ENCODE results near the gene CDCA8. TPM values are rescaled to one million over a fixed set of nuclear protein-coding genes. Genes with fewer than 3 reads are reported as not detected.
A peak's percentile ranks its signal among the peaks of the same experiment; 100 is the strongest.

CDCA8 gene
- total RNA-seq = 1 to 10 TPM; 2.1 to 8.6 TPM

GRCh38 chr1:37692078-37692833 is at the start of gene CDCA8:
Gene CDCA8, plus strand, starts transcription at chr1:37692516. Its CDS starts 175 bp downstream, at chr1:37692691.
- H3K4me1 ChIP-seq (replicated peaks) = peaks cover 17% of the 10 kb centered on the region

GRCh38 chr1:37647281-37647680 is 45.0 kb upstream of the CDCA8 start:
- H3K27ac ChIP-seq = no peak overlapping the region
- intact Hi-C loops (cut with DNase I) = no loop called here
- no peak for DNase-seq (ENCODE audit: low spot score)
- no peaks in the 10 kb centered on the region for H3K4me1 ChIP-seq (replicated peaks)
- H3K9me3 ChIP-seq = no peaks in the 10 kb centered on the region
- H3K4me3 ChIP-seq = no peak overlapping the region
- H3K36me3 ChIP-seq = no peaks in the 10 kb centered on the region
- WGBS = 79% methylated on average over 7 of the region's 7 CpGs
- H3K27me3 ChIP-seq (replicated peaks; ENCODE audit: insufficient read depth) = no peaks in the 10 kb centered on the region
- no peak for TF ChIP-seq POLR2A (IDR thresholded peaks at IDR 0.05)

More at GRCh38 chr1:37692078-37692833, at the start of gene CDCA8:
- peak; percentile 99 for DNase-seq (ENCODE audit: low spot score)
- Histone ChIP-seq H3K4me3 (peak within 1 kb of the TSS; percentile 68 to 87), H3K36me3 (no peaks in the 10 kb centered on the region), H3K9me3 (no peaks in the 10 kb centered on the region), H3K27ac (peak within 1 kb of the TSS; percentile 80 to 83), H3K27me3 (replicated peaks; ENCODE audit: insufficient read depth) (no peaks in the 10 kb centered on the region)
- under 1% methylated on average over 38 of the region's 54 CpGs for WGBS
- intact Hi-C loops (cut with DNase I) = loop anchor here (5.0 kb wide), 2 partner anchors 115 to 170 kb away; partner anchors contain the start of genes C1orf122 and YRDC
- no peak for TF ChIP-seq POLR2A (IDR thresholded peaks at IDR 0.05)
- peak; percentile 99 for TF ChIP-seq POLR2AphosphoS5 (IDR thresholded peaks at IDR 0.05)
- TF ChIP-seq, protein P1, sequence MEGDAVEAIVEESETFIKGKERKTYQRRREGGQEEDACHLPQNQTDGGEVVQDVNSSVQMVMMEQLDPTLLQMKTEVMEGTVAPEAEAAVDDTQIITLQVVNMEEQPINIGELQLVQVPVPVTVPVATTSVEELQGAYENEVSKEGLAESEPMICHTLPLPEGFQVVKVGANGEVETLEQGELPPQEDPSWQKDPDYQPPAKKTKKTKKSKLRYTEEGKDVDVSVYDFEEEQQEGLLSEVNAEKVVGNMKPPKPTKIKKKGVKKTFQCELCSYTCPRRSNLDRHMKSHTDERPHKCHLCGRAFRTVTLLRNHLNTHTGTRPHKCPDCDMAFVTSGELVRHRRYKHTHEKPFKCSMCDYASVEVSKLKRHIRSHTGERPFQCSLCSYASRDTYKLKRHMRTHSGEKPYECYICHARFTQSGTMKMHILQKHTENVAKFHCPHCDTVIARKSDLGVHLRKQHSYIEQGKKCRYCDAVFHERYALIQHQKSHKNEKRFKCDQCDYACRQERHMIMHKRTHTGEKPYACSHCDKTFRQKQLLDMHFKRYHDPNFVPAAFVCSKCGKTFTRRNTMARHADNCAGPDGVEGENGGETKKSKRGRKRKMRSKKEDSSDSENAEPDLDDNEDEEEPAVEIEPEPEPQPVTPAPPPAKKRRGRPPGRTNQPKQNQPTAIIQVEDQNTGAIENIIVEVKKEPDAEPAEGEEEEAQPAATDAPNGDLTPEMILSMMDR (IDR thresholded peaks at IDR 0.05) = peak; percentile 57 to 86 (median 68)

- no peak for DNase-seq (ENCODE audit: low spot score)
- intact Hi-C loops (cut with DNase I) = no loop called here
- H3K4me3 ChIP-seq = no peak overlapping the region
- H3K36me3 ChIP-seq = no peaks in the 10 kb centered on the region
- H3K9me3 ChIP-seq = no peaks in the 10 kb centered on the region
- no peak overlapping the region for H3K27ac ChIP-seq
- H3K4me1 ChIP-seq (replicated peaks) = no peaks in the 10 kb centered on the region
- TF ChIP-seq, protein P1 (IDR thresholded peaks at IDR 0.05) = no peak
- TF ChIP-seq POLR2AphosphoS5 (IDR thresholded peaks at IDR 0.05) (no peak), POLR2A (IDR thresholded peaks at IDR 0.05) (no peak)
- WGBS = 63% methylated on average over 5 of the region's 5 CpGs
- H3K27me3 ChIP-seq (replicated peaks; ENCODE audit: insufficient read depth) = no peaks in the 10 kb centered on the region
These were observed 42.1 kb upstream of the CDCA8 start for GRCh38 chr1:37650173-37650572.

- DNase-seq (ENCODE audit: low spot score) = no peak
- WGBS = 87% methylated on average over 5 of the region's 5 CpGs
- no peak overlapping the region for H3K27ac ChIP-seq
- TF ChIP-seq, protein P1 (IDR thresholded peaks at IDR 0.05) = no peak
- no peak for TF ChIP-seq POLR2A (IDR thresholded peaks at IDR 0.05)
- no peak for TF ChIP-seq POLR2AphosphoS5 (IDR thresholded peaks at IDR 0.05)
- H3K9me3 ChIP-seq = no peaks in the 10 kb centered on the region
- intact Hi-C loops (cut with DNase I) = no loop called here
- no peak overlapping the region for H3K4me3 ChIP-seq
- H3K36me3 ChIP-seq = no peaks in the 10 kb centered on the region
- H3K27me3 ChIP-seq (replicated peaks; ENCODE audit: insufficient read depth) = no peaks in the 10 kb centered on the region
- no peaks in the 10 kb centered on the region for H3K4me1 ChIP-seq (replicated peaks)
These were observed 41.6 kb upstream of the CDCA8 start for GRCh38 chr1:37650721-37651120.

DNA sequence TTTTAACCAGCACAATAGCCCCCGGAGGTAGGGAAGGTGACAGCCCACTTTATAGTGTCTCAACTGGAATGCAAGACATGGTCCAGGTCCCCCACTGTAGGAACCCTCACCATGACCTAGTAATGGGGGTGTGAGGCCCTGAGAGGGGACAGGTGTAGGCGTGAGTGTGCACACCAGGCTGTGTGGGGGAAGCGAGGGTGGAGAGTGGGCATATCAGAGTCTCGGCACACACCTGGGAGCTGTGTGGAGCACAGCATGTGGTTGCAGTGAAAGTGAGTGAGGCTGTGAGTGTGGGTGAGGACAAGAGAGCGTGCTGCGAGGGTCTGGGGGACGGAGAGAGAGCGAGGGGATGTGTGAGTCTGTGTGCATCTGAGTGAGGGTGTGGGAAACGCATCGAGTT is 40.5 kb upstream of the CDCA8 start:
- no peaks in the 10 kb centered on the region for H3K9me3 ChIP-seq
- no peak overlapping the region for H3K4me3 ChIP-seq
- intact Hi-C loops (cut with DNase I) = no loop called here
- DNase-seq (ENCODE audit: low spot score) = no peak
- TF ChIP-seq POLR2A (IDR thresholded peaks at IDR 0.05) (no peak), POLR2AphosphoS5 (IDR thresholded peaks at IDR 0.05) (no peak)
- TF ChIP-seq, protein P1 (IDR thresholded peaks at IDR 0.05) = no peak
- no peaks in the 10 kb centered on the region for H3K4me1 ChIP-seq (replicated peaks)
- WGBS = 77% methylated on average over 10 of the region's 10 CpGs
- no peaks in the 10 kb centered on the region for H3K27me3 ChIP-seq (replicated peaks; ENCODE audit: insufficient read depth)
- H3K27ac ChIP-seq = no peak overlapping the region
- no peaks in the 10 kb centered on the region for H3K36me3 ChIP-seq
